Measurements from ENCODE around the gene PDE6A.

- TF ChIP-seq PRDM10 (CRISPR knock-in tag; IDR thresholded peaks at IDR 0.05; ENCODE audit: low read depth) (no peak), NR2F2 (IDR thresholded peaks at IDR 0.05; ENCODE audit: borderline replicate concordance, low read depth) (no peak), SMARCE1 (IDR thresholded peaks at IDR 0.05; ENCODE audit: borderline replicate concordance) (no peak), ZZZ3 (CRISPR knock-in tag; IDR thresholded peaks at IDR 0.05; ENCODE audit: borderline replicate concordance) (no peak), SAFB2 (CRISPR knock-in tag; IDR thresholded peaks at IDR 0.05; ENCODE audit: borderline replicate concordance, low read depth) (no peak), E2F5 (CRISPR knock-in tag; conservative IDR thresholded peaks at IDR 0.05) (no peak), NR2F1 (CRISPR knock-in tag; IDR thresholded peaks at IDR 0.05) (no peak), ZBTB46 (CRISPR knock-in tag; IDR thresholded peaks at IDR 0.05; ENCODE audit: borderline replicate concordance) (no peak), ZNF619 (CRISPR knock-in tag; IDR thresholded peaks at IDR 0.05) (no peak), SRSF9 (IDR thresholded peaks at IDR 0.05; ENCODE audit: borderline replicate concordance, insufficient read depth, low read depth, low read length, poor library complexity, severe bottlenecking) (no peak), KLF6 (CRISPR knock-in tag; IDR thresholded peaks at IDR 0.05) (no peak), STAT5B (CRISPR knock-in tag; IDR thresholded peaks at IDR 0.05) (no peak), POLR2A (IDR thresholded peaks at IDR 0.05; ENCODE audit: insufficient read depth in 1 of 2, low read depth in 2 of 2, low read length in 2 of 2) (no peak)
These were observed 24.8 kb upstream of the PDE6A start for GRCh38 chr5:149969181-149969930.
